Parathyroid adenoma (tissue), 2 donors: Measurements from ENCODE around the gene FADD.
A peak's percentile ranks its signal among the peaks of the same experiment; 100 is the strongest.

ENCODE experiments used
- H2AFZ ChIP-seq: fragments of 300-600 bp; sonication (generic); one replicate; pipeline ENCODE4 v1.7.0; 2017; ENCODE audit warnings: antibody characterized with exemption, mild to moderate bottlenecking
- H3K27ac ChIP-seq: fragments of 300-600 bp; sonication (generic); one replicate; pipeline ENCODE4 v1.7.0; 2017
- H3K27me3 ChIP-seq: fragments of 300-600 bp; sonication (generic); one replicate; pipeline ENCODE4 v1.7.0; 2017; ENCODE audit warnings: low read length; ENCODE audit not compliant: control insufficient read depth, insufficient read depth
- H3K36me3 ChIP-seq: fragments of 300-600 bp; sonication (generic); one replicate; pipeline ENCODE4 v1.7.0; 2017; ENCODE audit warnings: low read length; ENCODE audit not compliant: control insufficient read depth, insufficient read depth
- H3K4me1 ChIP-seq: fragments of 300-600 bp; sonication (generic); one replicate; pipeline ENCODE4 v1.7.0; 2017; ENCODE audit warnings: control low read depth
- H3K4me2 ChIP-seq: fragments of 300-600 bp; sonication (generic); one replicate; pipeline ENCODE4 v1.7.0; 2017; ENCODE audit warnings: low read length
- H3K4me3 ChIP-seq: fragments of 300-600 bp; sonication (generic); one replicate; pipeline ENCODE4 v1.7.0; 2017; ENCODE audit warnings: low read depth, low read length
- H3K79me2 ChIP-seq: fragments of 300-600 bp; sonication (generic); one replicate; pipeline ENCODE4 v1.7.0; 2017; ENCODE audit warnings: control low read depth
- H3K9ac ChIP-seq: fragments of 300-600 bp; sonication (generic); one replicate; pipeline ENCODE4 v1.7.0; 2017; ENCODE audit warnings: mild to moderate bottlenecking
- H3K9me3 ChIP-seq: fragments of 300-600 bp; sonication (generic); one replicate; pipeline ENCODE4 v1.7.0; 2017; ENCODE audit warnings: low read length; ENCODE audit not compliant: control insufficient read depth
- TF ChIP-seq, protein P1 (sequence below): fragments of 300-600 bp; sonication (generic); IDR thresholded peaks from one replicate; pipeline ENCODE4 v1.7.0; 2017; ENCODE audit warnings: antibody characterized with exemption, mild to moderate bottlenecking
- donor health status: primary hyperparathyroidism.

The FADD gene

DNA sequence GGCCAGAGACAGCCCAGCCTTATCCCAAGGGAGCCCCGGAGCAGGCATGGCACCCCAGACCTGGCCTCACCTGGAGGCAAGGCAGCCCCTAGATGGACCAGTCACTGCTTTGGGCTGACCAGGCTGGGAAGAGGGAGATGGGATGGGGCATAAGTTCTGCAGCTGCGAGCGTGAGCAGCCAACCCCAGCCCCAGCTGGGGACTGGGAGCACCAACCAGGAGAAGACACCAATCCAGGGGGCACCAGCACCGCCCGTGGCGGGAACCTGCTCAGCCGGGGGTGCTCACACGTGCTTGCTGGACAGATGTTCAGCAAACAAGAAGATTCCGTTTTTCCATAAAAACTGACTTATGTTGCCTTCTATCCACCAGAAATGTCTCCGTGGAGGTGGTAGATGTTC, 16.2 kb upstream of the FADD start:
- H3K79me2 ChIP-seq, result no peaks in the 10 kb centered on the region

DNA sequence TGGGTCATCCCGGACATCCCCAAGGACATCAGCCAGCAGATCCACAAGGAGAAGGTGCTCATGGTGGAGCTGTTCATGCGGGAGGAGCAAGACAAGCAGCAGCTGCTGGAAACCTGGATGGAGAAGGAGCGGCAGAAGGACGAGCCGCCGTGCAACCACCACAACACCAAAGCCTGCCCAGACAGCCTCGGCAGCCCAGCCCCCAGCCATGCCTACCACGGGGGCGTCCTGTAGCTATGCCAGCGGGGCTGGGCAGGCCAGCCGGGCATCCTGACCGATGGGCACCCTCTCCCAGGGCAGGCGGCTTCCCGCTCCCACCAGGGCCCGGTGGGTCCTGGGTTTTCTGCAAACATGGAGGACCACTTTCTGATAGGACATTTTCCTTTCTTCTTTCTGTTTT, 15.3 kb upstream of the FADD start:
- H3K4me1 ChIP-seq, result peaks cover 4% of the 10 kb centered on the region
- TF ChIP-seq, protein P1, sequence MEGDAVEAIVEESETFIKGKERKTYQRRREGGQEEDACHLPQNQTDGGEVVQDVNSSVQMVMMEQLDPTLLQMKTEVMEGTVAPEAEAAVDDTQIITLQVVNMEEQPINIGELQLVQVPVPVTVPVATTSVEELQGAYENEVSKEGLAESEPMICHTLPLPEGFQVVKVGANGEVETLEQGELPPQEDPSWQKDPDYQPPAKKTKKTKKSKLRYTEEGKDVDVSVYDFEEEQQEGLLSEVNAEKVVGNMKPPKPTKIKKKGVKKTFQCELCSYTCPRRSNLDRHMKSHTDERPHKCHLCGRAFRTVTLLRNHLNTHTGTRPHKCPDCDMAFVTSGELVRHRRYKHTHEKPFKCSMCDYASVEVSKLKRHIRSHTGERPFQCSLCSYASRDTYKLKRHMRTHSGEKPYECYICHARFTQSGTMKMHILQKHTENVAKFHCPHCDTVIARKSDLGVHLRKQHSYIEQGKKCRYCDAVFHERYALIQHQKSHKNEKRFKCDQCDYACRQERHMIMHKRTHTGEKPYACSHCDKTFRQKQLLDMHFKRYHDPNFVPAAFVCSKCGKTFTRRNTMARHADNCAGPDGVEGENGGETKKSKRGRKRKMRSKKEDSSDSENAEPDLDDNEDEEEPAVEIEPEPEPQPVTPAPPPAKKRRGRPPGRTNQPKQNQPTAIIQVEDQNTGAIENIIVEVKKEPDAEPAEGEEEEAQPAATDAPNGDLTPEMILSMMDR, result no peak
- no peak overlapping the region for H2AFZ ChIP-seq
- no peak overlapping the region for H3K9ac ChIP-seq
- no peak overlapping the region for H3K4me2 ChIP-seq
- H3K36me3 ChIP-seq, result no peaks in the 10 kb centered on the region
- H3K79me2 ChIP-seq, result no peaks in the 10 kb centered on the region
- H3K4me3 ChIP-seq, result no peak overlapping the region
- no peak overlapping the region for H3K27ac ChIP-seq
- H3K9me3 ChIP-seq, result no peaks in the 10 kb centered on the region
- H3K27me3 ChIP-seq, result no peaks in the 10 kb centered on the region

More for the DNA sequence above, 16.2 kb upstream of the FADD start:
- Histone ChIP-seq H3K4me1 (peaks cover 4% of the 10 kb centered on the region), H2AFZ (no peak overlapping the region), H3K9me3 (no peaks in the 10 kb centered on the region), H3K27me3 (no peaks in the 10 kb centered on the region), H3K27ac (no peak overlapping the region), H3K4me2 (no peak overlapping the region), H3K4me3 (no peak overlapping the region), H3K9ac (no peak overlapping the region), H3K36me3 (no peaks in the 10 kb centered on the region)
- TF ChIP-seq, protein P1, result no peak

DNA sequence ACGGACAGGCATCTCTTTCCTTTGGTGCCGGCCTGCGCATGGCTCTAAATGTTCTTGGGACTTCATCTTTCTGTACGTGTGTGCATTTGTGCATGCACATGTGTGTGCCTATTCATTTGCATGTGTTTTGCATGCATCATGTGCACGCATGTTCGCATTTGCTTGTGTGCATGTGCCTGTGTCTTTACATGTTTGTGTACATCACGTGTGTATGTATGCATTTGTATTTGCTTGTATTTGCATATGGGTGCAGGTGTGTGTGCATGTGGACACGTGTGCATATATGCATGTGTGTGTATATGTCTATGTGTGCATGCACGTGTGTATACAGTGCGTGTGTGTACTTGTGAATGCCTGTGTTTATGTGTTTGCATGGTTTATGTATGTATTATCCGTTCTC, 13.5 kb upstream of the FADD start:
- Histone ChIP-seq H3K9me3 (no peaks in the 10 kb centered on the region), H3K4me3 (no peak overlapping the region), H3K27ac (no peak overlapping the region), H3K4me2 (no peak overlapping the region), H3K79me2 (no peaks in the 10 kb centered on the region), H2AFZ (no peak overlapping the region), H3K27me3 (no peaks in the 10 kb centered on the region), H3K4me1 (no peaks in the 10 kb centered on the region), H3K9ac (no peak overlapping the region), H3K36me3 (no peaks in the 10 kb centered on the region)
- TF ChIP-seq, protein P1, result no peak

DNA sequence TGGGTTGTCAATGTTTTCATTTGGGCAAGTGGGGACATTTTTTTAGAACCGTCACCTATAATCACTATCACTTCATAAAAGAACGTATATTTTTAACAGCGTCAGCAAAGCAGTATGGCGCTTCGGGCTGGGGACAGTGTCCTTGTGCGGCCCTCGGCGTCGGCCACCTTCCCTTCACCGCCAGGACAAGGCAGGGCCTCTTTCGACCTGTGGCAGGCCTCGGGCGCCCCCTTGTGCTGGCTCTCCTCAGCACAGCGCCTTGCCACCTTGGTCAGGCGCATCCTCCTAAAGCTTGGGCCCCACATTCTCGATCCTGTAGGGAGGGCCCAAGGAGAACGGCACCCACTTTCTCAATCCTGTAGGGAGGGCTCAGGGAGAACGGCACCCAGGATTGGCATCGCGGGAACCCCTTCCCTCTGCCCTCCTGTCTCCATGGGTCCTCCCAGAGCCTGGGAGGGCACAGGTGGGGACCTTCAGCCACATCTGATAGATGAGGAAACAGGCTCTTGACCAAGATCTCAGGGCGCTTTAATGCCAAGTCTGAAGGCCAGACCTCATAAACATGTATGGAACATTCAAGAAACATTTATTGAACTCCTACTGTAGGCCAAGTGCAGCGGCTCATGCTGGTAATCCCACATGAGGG, 11.5 kb upstream of the FADD start:
- no peaks in the 10 kb centered on the region for H3K9me3 ChIP-seq
- no peaks in the 10 kb centered on the region for H3K79me2 ChIP-seq
- H2AFZ ChIP-seq, result peak overlapping the region; percentile 50
- no peak overlapping the region for H3K4me3 ChIP-seq
- TF ChIP-seq, protein P1, result peak; percentile 80
- H3K27me3 ChIP-seq, result no peaks in the 10 kb centered on the region
- H3K4me1 ChIP-seq, result no peaks in the 10 kb centered on the region
- H3K9ac ChIP-seq, result no peak overlapping the region
- no peak overlapping the region for H3K4me2 ChIP-seq
- H3K27ac ChIP-seq, result no peak overlapping the region
- H3K36me3 ChIP-seq, result no peaks in the 10 kb centered on the region

DNA sequence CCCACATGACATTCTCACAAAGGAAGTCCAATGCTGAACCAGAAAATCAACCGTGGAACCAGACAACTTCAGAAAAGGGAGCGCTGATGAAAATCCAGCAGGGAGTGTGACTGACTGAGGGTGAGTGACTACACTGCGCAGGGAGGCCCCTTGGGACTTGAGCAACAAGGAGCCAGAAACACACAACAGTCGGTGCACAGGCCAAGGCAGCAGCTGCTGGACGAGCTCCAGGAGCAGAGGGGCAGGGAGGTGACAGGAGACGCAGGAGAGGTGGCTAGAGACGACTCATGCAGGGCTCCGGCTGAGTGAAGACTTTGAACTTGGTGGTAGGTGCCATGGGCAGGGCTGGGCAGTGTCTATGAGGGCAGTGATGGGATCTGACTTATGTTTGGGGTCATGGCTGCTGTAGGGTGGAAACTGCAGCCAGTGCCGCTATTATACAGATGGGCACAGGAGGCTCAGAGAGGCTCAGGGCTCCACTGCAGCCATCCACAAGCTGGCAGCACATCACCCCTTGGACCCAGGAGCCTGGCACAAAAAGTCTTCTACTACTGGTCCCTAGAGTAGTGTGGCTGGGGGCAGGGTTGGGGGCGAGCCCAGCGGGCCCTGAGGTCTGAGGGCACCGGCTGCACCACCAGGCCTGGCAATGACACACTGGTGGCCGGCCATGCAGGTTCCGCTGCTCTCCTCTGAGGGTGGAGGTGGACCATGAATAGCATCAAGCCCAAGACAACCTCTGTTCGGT, 10.3 kb upstream of the FADD start:
- no peak overlapping the region for H3K27ac ChIP-seq
- no peaks in the 10 kb centered on the region for H3K79me2 ChIP-seq
- H3K9me3 ChIP-seq, result no peaks in the 10 kb centered on the region
- TF ChIP-seq, protein P1, result no peak
- H3K9ac ChIP-seq, result no peak overlapping the region
- no peaks in the 10 kb centered on the region for H3K36me3 ChIP-seq
- no peak overlapping the region for H3K4me2 ChIP-seq
- no peak overlapping the region for H2AFZ ChIP-seq
- H3K4me3 ChIP-seq, result no peak overlapping the region
- no peaks in the 10 kb centered on the region for H3K4me1 ChIP-seq
- no peaks in the 10 kb centered on the region for H3K27me3 ChIP-seq
